ENCODE measurements around the gene TBCC. TPM values are rescaled to one million over a fixed set of nuclear protein-coding genes. Genes with fewer than 3 reads are reported as not detected.

Gene TBCC
- total and polyA plus RNA-seq, 4 donors = 6.9 to 13.5 (median 11.7) TPM

GRCh38 chr6:42783876-42784642 lies 38.2 kb upstream of the TBCC start:
- no peaks in the 10 kb centered on the region for H3K9me3 ChIP-seq (ENCODE audit: control insufficient read depth in 4 of 4, low read length in 3 of 4)
- no peaks in the 10 kb centered on the region for H3K36me3 ChIP-seq (ENCODE audit: control insufficient read depth in 4 of 4, insufficient read depth in 3 of 4, low read depth in 1 of 4, low read length in 3 of 4)
- H3K9ac ChIP-seq (ENCODE audit: low read depth in 1 of 2, low read length in 2 of 2) = peak overlapping the region; percentile 99 to 100
- H3K4me1 ChIP-seq (ENCODE audit: control insufficient read depth in 4 of 4, insufficient read depth in 4 of 4, low read length in 3 of 4) = peaks cover 1 to 34% (median 11%) of the 10 kb centered on the region in 4 donors
- H3K27ac ChIP-seq (ENCODE audit: low read depth in 1 of 2, low read length in 2 of 2) = peak overlapping the region; percentile 99 to 100
- 4% methylated on average over 10 of the region's 10 CpGs for WGBS
- TF ChIP-seq SP1 (IDR thresholded peaks at IDR 0.05) = no peak
- peak in 1 of 2 donors; percentile 4 for TF ChIP-seq RAD21 (IDR thresholded peaks at IDR 0.05)
- no peak for DNase-seq (ENCODE audit: low spot score)
- H3K27me3 ChIP-seq (ENCODE audit: control insufficient read depth in 4 of 4, insufficient read depth in 4 of 4, low read length in 3 of 4) = no peaks in the 10 kb centered on the region
- H3K4me3 ChIP-seq (ENCODE audit: low read depth in 1 of 3, low read length in 3 of 3) = peak overlapping the region; percentile 81 to 97 (median 97)

- under 1% methylated on average over 79 of the region's 79 CpGs for WGBS
- Histone ChIP-seq H3K9me3 (ENCODE audit: control insufficient read depth in 4 of 4, low read length in 3 of 4) (no peaks in the 10 kb centered on the region), H3K4me1 (ENCODE audit: control insufficient read depth in 4 of 4, insufficient read depth in 4 of 4, low read length in 3 of 4) (peaks cover 1 to 33% (median 5%) of the 10 kb centered on the region in 4 donors), H3K4me3 (ENCODE audit: low read depth in 1 of 3, low read length in 3 of 3) (peak overlapping the region; percentile 81 to 97 (median 97)), H3K9ac (ENCODE audit: low read depth in 1 of 2, low read length in 2 of 2) (peak overlapping the region; percentile 99 to 100), H3K27me3 (ENCODE audit: control insufficient read depth in 4 of 4, insufficient read depth in 4 of 4, low read length in 3 of 4) (no peaks in the 10 kb centered on the region), H3K27ac (ENCODE audit: low read depth in 1 of 2, low read length in 2 of 2) (peak overlapping the region; percentile 99 to 100), H3K36me3 (ENCODE audit: control insufficient read depth in 4 of 4, insufficient read depth in 3 of 4, low read depth in 1 of 4, low read length in 3 of 4) (no peaks in the 10 kb centered on the region)
- peak; percentile 86 for DNase-seq (ENCODE audit: low spot score)
- TF ChIP-seq NR2F2 (IDR thresholded peaks at IDR 0.05) = no peak
- peak; percentile 99 for TF ChIP-seq YY1 (IDR thresholded peaks at IDR 0.05)
- peak; percentile 26 for TF ChIP-seq TAF1 (conservative IDR thresholded peaks at IDR 0.05)
- peak; percentile 28 for TF ChIP-seq REST (IDR thresholded peaks at IDR 0.05)
These were observed 37.4 kb upstream of the TBCC start for GRCh38 chr6:42783177-42783875.

- no peaks in the 10 kb centered on the region for H3K27me3 ChIP-seq (ENCODE audit: control insufficient read depth in 4 of 4, insufficient read depth in 4 of 4, low read length in 3 of 4)
- peaks cover 1 to 35% (median 6%) of the 10 kb centered on the region in 4 donors for H3K4me1 ChIP-seq (ENCODE audit: control insufficient read depth in 4 of 4, insufficient read depth in 4 of 4, low read length in 3 of 4)
- peak; percentile 80 for DNase-seq (ENCODE audit: low spot score)
- peak overlapping the region; percentile 81 to 97 (median 97) for H3K4me3 ChIP-seq (ENCODE audit: low read depth in 1 of 3, low read length in 3 of 3)
- WGBS = under 1% methylated on average over 50 of the region's 51 CpGs
- no peaks in the 10 kb centered on the region for H3K9me3 ChIP-seq (ENCODE audit: control insufficient read depth in 4 of 4, low read length in 3 of 4)
- H3K9ac ChIP-seq (ENCODE audit: low read depth in 1 of 2, low read length in 2 of 2) = peak overlapping the region; percentile 96 to 100
- peak overlapping the region; percentile 99 to 100 for H3K27ac ChIP-seq (ENCODE audit: low read depth in 1 of 2, low read length in 2 of 2)
- H3K36me3 ChIP-seq (ENCODE audit: control insufficient read depth in 4 of 4, insufficient read depth in 3 of 4, low read depth in 1 of 4, low read length in 3 of 4) = no peaks in the 10 kb centered on the region
- no peak for TF ChIP-seq RXRA (IDR thresholded peaks at IDR 0.05)
- TF ChIP-seq JUND (IDR thresholded peaks at IDR 0.05) = no peak
- no peak for TF ChIP-seq REST (IDR thresholded peaks at IDR 0.05)
- TF ChIP-seq ZBTB33 (IDR thresholded peaks at IDR 0.05) = no peak
- TF ChIP-seq GABPA (IDR thresholded peaks at IDR 0.05 in 1 of 2, conservative IDR thresholded peaks at IDR 0.05 in 1 of 2) = no peak
- no peak for TF ChIP-seq HNF4A (conservative IDR thresholded peaks at IDR 0.05)
- TF ChIP-seq SP1 (IDR thresholded peaks at IDR 0.05) = no peak
- TF ChIP-seq ATF3 (IDR thresholded peaks at IDR 0.05) = no peak
- no peak for TF ChIP-seq FOXA2 (IDR thresholded peaks at IDR 0.05)
- no peak for TF ChIP-seq EGR1 (IDR thresholded peaks at IDR 0.05; ENCODE audit: low read depth in 2 of 2)
These were observed 36.8 kb upstream of the TBCC start for GRCh38 chr6:42782689-42783176.
